Spleen (tissue), 11 donors: ENCODE measurements around the gene ZNF524. TPM values are rescaled to one million over a fixed set of nuclear protein-coding genes. Genes with fewer than 3 reads are reported as not detected.

Source experiments
- DNase-seq: peaks from one replicate; pipeline ENCODE4 v3.0.0-alpha.2; 2020
- H3K27ac ChIP-seq, 8 donors: fragments of 200-600 bp; sonication (generic) in 7 of 8; 1 replicate in 4 of 8; 2 replicates in 4 of 8; pipeline versions ENCODE4 v1.5.0 to v1.8.0; 2016 to 2021; ENCODE audit warnings: inconsistent platforms in 4 of 8, mild to moderate bottlenecking in 4 of 8, moderate library complexity in 1 of 8
- H3K27me3 ChIP-seq, 7 donors: fragments of 200-600 bp; sonication (generic) in 6 of 7; replicated peaks in 1 of 7; 1 replicate in 4 of 7; 2 replicates in 3 of 7; pipeline versions ENCODE4 v1.5.0 to v1.8.0; 2016 to 2021; ENCODE audit warnings: inconsistent platforms in 3 of 7, mild to moderate bottlenecking in 1 of 7
- H3K36me3 ChIP-seq, 6 donors: fragments of 200-600 bp; sonication (generic) in 5 of 6; 1 replicate in 4 of 6; 2 replicates in 2 of 6; pipeline versions ENCODE4 v1.5.0 to v1.8.0; 2016 to 2021; ENCODE audit warnings: inconsistent platforms in 2 of 6
- H3K4me1 ChIP-seq, 6 donors: fragments of 200-600 bp; sonication (generic) in 5 of 6; 1 replicate in 3 of 6; 2 replicates in 3 of 6; pipeline versions ENCODE4 v1.5.0 to v1.8.0; 2016 to 2021; ENCODE audit warnings: inconsistent platforms in 3 of 6
- H3K4me3 ChIP-seq, 8 donors: fragments of 200-600 bp; sonication (generic) in 7 of 8; 1 replicate in 4 of 8; 2 replicates in 4 of 8; pipeline versions ENCODE4 v1.5.0 to v1.8.0; 2016 to 2021; ENCODE audit warnings: inconsistent platforms in 4 of 8, mild to moderate bottlenecking in 4 of 8, moderate library complexity in 2 of 8
- H3K9me3 ChIP-seq, 8 donors: fragments of 200-600 bp; sonication (generic) in 7 of 8; 1 replicate in 4 of 8; 2 replicates in 4 of 8; pipeline versions ENCODE4 v1.5.0 to v1.8.0; 2016 to 2021; ENCODE audit warnings: inconsistent platforms in 4 of 8
- POLR2A ChIP-seq, 3 donors: fragments of 450-650 bp; IDR thresholded peaks; one replicate each; pipeline ENCODE4 v1.5.1; 2017; ENCODE audit warnings: antibody characterized with exemption in 3 of 3, mild to moderate bottlenecking in 1 of 3
- POLR2AphosphoS5 ChIP-seq, 3 donors: sonication (generic); formaldehyde crosslinking; IDR thresholded peaks; one replicate each; pipeline ENCODE4 v1.5.1; 2017; ENCODE audit warnings: antibody characterized with exemption in 3 of 3
- WGBS, 5 donors: extraction: QIAGEN DNeasy Blood & Tissue Kit in 3 of 5; methylation state at CpG; one replicate each; pipeline versions ENCODE4 v1.1.5 to v1.1.7; 2013 to 2018; 5-methylcytosine and 5-hydroxymethylcytosine counted together
- intact Hi-C: fragments of 100-400 bp; cut with DNase I; formaldehyde crosslinking; loops from one replicate; pipeline ENCODE4 v1.15.0; 2023; ENCODE audit warnings: low total_unique reads
- polyA plus RNA-seq, 3 donors: library from polyadenylated mRNA; stranded (reverse); fragments of 200-250 nt; gene quantifications; one replicate each; pipeline ENCODE4 v1.2.1, GENCODE V29; 2013
- total RNA-seq, 7 donors: library from RNA; depleted of rRNA in 3 of 7; stranded (reverse); fragments of >200 nt in 3 of 7; fragmentation: NEBNext Ultra II Directional in 4 of 7; extraction: Animal tissue kit (Norgen Biotek cat#: 25700) in 4 of 7; gene quantifications; one replicate each; pipeline versions ENCODE4 v1.1.0 to v1.2.1, GENCODE V29; 2016 to 2021
- TF ChIP-seq, protein P1 (sequence below), 11 experiments: fragments of 200-600 bp in 7 of 11; fragments of 450-650 bp in 4 of 11; sonication (generic) in 4 of 11; IDR thresholded peaks in 8 of 11; conservative IDR thresholded peaks in 3 of 11; 1 replicate in 7 of 11; 2 replicates in 4 of 11; pipeline versions ENCODE4 v1.4.0 to v1.8.0; 2016 to 2021; ENCODE audit warnings: antibody characterized with exemption in 11 of 11, inconsistent platforms in 4 of 11, mild to moderate bottlenecking in 1 of 11
- donor health status: healthy with polysubstance abuse.
- donor health status: DM: no; HTN: no; CAD: no; lungs with moderate emphysema.
- donor health status: DM: no; HTN: no; CAD: no.
- donor health status: Bipolar disorder and iron deficiency.
- donor health status: healthy.
- donor health status: DM: no; HTN: no; CAD: no.
- donor health status: DM: yes; HTN: yes; CAD: no.

Gene ZNF524
- total and polyA plus RNA-seq, 10 donors: 19.7 to 57.8 (median 30.2) TPM

DNA sequence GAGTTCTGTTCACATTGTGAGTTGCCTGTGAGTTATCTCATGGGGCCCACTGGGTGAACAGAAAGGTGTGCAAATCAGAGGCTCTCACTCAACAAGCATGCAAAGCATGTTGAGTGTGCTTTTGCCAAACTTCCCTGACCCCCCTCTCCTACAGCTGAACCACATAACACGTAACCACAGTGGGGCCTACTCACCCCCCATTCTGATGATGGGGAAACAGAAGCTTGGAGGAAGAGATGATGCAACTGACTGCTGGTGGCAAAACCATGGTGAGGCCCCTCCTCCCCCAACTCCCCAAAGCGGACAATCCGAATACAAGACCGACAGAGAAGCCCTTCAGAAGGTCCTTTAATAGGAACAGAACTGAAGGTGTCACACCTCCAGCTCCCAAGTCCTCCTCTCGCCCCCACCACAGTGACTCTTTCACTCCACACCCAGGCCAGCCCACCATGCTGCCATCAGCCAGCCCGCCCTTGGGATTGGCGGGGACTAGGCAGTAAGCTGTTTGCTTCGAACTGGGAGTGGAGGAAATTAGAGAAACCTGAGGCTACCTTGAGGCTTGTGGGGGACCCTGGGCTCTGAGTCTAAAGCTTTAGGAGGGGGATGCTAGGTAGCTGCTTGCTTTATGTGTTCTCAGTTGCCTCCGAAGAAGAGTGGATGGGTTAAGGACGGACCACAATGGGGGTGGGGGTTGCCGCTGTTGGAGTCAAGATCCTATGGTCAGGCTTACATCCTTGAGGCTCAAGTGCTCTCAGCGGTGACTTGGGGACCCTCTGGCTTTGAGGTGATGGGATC is 20.5 kb downstream of the ZNF524 start:
- peak in 2 of 3 donors; percentile 27 to 58 for TF ChIP-seq POLR2AphosphoS5 (IDR thresholded peaks at IDR 0.05)
- no peak for TF ChIP-seq POLR2A (IDR thresholded peaks at IDR 0.05)
- peaks cover 0 to 95% (median 35%) of the 10 kb centered on the region in 6 donors for H3K4me1 ChIP-seq
- DNase-seq: no peak
- intact Hi-C loops: no loop called here
- 65 to 83% (median 75%) methylated on average over 12 of the region's 12 CpGs for WGBS, 5 donors
- peaks cover 0 to 51% (median 26%) of the 10 kb centered on the region in 6 donors for H3K36me3 ChIP-seq
- H3K4me3 ChIP-seq: peak overlapping the region in 1 of 8 donors; percentile 39
- no peaks in the 10 kb centered on the region for H3K27me3 ChIP-seq
- no peaks in the 10 kb centered on the region for H3K9me3 ChIP-seq
- H3K27ac ChIP-seq: peak overlapping the region in 7 of 8 donors; percentile 39 to 95 (median 69)

DNA sequence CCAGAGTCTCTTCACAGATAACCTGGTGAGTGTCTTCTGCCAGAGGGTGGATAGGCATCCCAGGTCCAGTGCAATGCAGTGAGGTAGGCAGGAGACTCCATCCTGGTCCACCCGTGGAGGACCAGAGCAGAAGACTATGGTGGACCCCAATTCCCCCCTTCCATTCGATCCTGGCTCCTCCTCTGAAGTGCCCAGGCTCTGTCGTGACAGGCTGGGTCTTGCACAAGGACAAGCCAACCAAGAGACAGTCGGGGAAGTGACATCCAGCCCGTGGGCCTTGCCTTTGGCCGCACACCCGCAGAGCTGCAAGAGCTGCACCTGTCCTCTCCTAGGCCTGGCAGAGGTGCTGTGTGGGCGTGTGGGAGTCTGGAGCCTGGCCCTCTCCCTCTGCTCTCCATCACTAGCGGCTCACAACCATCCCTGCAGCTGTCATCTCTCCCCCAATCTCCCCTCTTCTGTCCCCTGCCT is 21.2 kb downstream of the ZNF524 start:
- H3K27ac ChIP-seq: peak overlapping the region in 7 of 8 donors; percentile 39 to 95 (median 69)
- intact Hi-C loops: no loop called here
- H3K27me3 ChIP-seq: no peaks in the 10 kb centered on the region
- WGBS, 5 donors: 57 to 78% (median 74%) methylated on average over 5 to 9 of the region's 9 CpGs
- H3K9me3 ChIP-seq: no peaks in the 10 kb centered on the region
- H3K4me1 ChIP-seq: peaks cover 0 to 96% (median 37%) of the 10 kb centered on the region in 6 donors
- no peak for DNase-seq
- H3K4me3 ChIP-seq: peak overlapping the region in 1 of 8 donors; percentile 39
- peak in 2 of 3 donors; percentile 14 to 19 for TF ChIP-seq POLR2AphosphoS5 (IDR thresholded peaks at IDR 0.05)
- TF ChIP-seq, protein P1, sequence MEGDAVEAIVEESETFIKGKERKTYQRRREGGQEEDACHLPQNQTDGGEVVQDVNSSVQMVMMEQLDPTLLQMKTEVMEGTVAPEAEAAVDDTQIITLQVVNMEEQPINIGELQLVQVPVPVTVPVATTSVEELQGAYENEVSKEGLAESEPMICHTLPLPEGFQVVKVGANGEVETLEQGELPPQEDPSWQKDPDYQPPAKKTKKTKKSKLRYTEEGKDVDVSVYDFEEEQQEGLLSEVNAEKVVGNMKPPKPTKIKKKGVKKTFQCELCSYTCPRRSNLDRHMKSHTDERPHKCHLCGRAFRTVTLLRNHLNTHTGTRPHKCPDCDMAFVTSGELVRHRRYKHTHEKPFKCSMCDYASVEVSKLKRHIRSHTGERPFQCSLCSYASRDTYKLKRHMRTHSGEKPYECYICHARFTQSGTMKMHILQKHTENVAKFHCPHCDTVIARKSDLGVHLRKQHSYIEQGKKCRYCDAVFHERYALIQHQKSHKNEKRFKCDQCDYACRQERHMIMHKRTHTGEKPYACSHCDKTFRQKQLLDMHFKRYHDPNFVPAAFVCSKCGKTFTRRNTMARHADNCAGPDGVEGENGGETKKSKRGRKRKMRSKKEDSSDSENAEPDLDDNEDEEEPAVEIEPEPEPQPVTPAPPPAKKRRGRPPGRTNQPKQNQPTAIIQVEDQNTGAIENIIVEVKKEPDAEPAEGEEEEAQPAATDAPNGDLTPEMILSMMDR (IDR thresholded peaks at IDR 0.05 in 8 of 11, conservative IDR thresholded peaks at IDR 0.05 in 3 of 11): no peak
- peaks cover 0 to 45% (median 20%) of the 10 kb centered on the region in 6 donors for H3K36me3 ChIP-seq

DNA sequence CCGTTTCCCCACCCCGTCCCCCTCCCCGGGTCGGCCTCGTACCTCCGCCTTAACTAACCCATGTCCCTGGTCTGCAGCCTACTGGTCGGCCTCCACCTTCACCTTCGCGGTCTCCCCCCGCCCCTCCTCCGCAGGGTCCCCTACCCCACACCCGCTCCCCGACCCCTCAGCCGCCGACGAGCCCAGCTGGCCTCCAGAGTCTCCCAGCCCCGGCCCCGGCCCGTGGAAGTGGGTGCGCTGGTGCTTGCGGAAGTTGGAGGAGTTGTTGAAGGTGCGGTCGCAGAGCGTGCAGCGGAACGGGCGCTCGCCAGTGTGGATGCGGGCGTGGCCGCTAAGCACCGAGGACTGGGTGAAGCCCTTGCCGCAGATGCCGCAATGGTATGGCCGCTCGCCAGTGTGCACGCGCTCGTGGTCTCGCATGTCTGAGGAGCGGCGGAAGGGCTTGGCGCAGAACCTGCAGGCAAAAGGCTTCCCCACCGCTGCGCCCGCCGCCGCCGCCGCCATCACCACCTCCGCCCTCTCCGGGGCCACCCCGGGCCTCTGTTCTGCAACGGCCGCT is 21.7 kb downstream of the ZNF524 start:
- Histone ChIP-seq H3K27me3 (no peaks in the 10 kb centered on the region), H3K4me1 (peaks cover 0 to 96% (median 37%) of the 10 kb centered on the region in 6 donors), H3K9me3 (no peaks in the 10 kb centered on the region), H3K36me3 (peaks cover 0 to 40% (median 15%) of the 10 kb centered on the region in 6 donors), H3K27ac (peak overlapping the region in 3 of 8 donors; percentile 82 to 95 (median 86)), H3K4me3 (no peak overlapping the region)
- TF ChIP-seq, protein P1 (IDR thresholded peaks at IDR 0.05 in 8 of 11, conservative IDR thresholded peaks at IDR 0.05 in 3 of 11): no peak
- TF ChIP-seq POLR2A (IDR thresholded peaks at IDR 0.05) (no peak), POLR2AphosphoS5 (IDR thresholded peaks at IDR 0.05) (peak in 1 of 3 donors; percentile 37)
- DNase-seq: peak; percentile 82
- 92 to 98% (median 95%) methylated on average over 33 to 55 of the region's 55 CpGs for WGBS, 5 donors
- intact Hi-C loops: no loop called here

DNA sequence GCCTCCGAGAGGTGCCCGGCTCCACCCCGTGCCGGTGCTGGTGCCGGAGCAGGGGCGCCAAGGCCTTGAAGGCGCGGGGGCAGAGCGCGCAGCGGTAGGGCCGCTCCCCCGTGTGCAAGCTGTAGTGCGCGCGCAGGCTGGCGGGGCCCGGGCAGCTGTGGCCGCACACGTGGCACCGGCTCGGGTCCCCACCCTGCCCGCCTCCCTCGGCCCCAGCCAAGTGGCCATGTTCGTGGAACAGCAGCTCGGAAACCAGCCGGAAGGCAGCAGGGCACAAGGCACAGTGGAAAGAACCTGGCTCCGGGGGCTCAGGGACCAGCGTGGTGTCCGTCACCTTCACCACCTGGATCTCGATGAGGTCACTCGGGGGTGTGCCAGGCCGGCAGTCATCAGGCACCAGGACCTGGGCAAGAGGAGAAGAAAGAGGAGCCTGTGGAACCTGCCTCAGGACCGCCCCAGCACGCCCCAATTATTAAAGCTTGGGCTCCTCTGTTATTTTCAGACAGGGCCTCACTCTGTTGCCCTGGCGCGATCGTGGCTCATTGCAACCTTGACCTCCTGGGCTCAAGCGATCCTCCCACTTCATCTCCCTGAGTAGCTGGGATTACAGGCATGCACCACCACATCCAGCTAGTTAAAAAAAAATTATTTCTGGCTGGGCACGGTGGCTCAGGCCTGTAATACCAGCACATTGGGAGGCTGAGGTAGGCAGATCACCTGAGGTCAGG is 22.3 kb downstream of the ZNF524 start:
- no peaks in the 10 kb centered on the region for H3K9me3 ChIP-seq
- H3K4me3 ChIP-seq: no peak overlapping the region
- peaks cover 0 to 33% (median 10%) of the 10 kb centered on the region in 6 donors for H3K36me3 ChIP-seq
- TF ChIP-seq POLR2AphosphoS5 (IDR thresholded peaks at IDR 0.05): peak in 1 of 3 donors; percentile 6
- TF ChIP-seq, protein P1 (IDR thresholded peaks at IDR 0.05 in 8 of 11, conservative IDR thresholded peaks at IDR 0.05 in 3 of 11): no peak
- no peak for TF ChIP-seq POLR2A (IDR thresholded peaks at IDR 0.05)
- WGBS, 5 donors: 91 to 94% (median 92%) methylated on average over 15 to 40 of the region's 40 CpGs
- DNase-seq: peak; percentile 78
- no peaks in the 10 kb centered on the region for H3K27me3 ChIP-seq
- intact Hi-C loops: no loop called here
- peaks cover 0 to 94% (median 37%) of the 10 kb centered on the region in 6 donors for H3K4me1 ChIP-seq
- peak overlapping the region in 3 of 8 donors; percentile 82 to 97 (median 95) for H3K27ac ChIP-seq
